Measurements from ENCODE around the gene PTH2R. TPM values are rescaled to one million over a fixed set of nuclear protein-coding genes. Genes with fewer than 3 reads are reported as not detected.

PTH2R gene
- total and polyA plus RNA-seq, 9 of the 15 experiments (the other 6 are each of a cell fraction or from before 2014, with no cell fraction given), result 2.7 to 8.8 (median 4.2) TPM

- TF ChIP-seq RERE (CRISPR knock-in tag; IDR thresholded peaks at IDR 0.05; ENCODE audit: borderline replicate concordance), result no peak
- no peak for TF ChIP-seq ZBTB2 (IDR thresholded peaks at IDR 0.05)
- TF ChIP-seq TSC22D4 (tag; IDR thresholded peaks at IDR 0.05), result no peak
- TF ChIP-seq ADNP (tag; IDR thresholded peaks at IDR 0.05), result 0 out of 2 replicates have a peak, but pooled peaks have one; percentile 54
- TF ChIP-seq MYBL2 (IDR thresholded peaks at IDR 0.05; ENCODE audit: low read depth), result no peak
- TF ChIP-seq MYBL2 (CRISPR knock-in tag; IDR thresholded peaks at IDR 0.05; ENCODE audit: borderline replicate concordance), result no peak
- no peak for TF ChIP-seq TAF1 (IDR thresholded peaks at IDR 0.05; ENCODE audit: control insufficient read depth, extremely low read depth, insufficient read depth, low read length, severe bottlenecking)
- TF ChIP-seq ZFX (CRISPR knock-in tag; IDR thresholded peaks at IDR 0.05), result no peak
- TF ChIP-seq ZHX1 (conservative IDR thresholded peaks at IDR 0.05; ENCODE audit: low read length), result no peak
- TF ChIP-seq ZNF217 (CRISPR knock-in tag; IDR thresholded peaks at IDR 0.05), result no peak
- TF ChIP-seq ZBTB7A (IDR thresholded peaks at IDR 0.05; ENCODE audit: borderline replicate concordance, control insufficient read depth, low read depth, low read length), result no peak
- TF ChIP-seq CC2D1A (IDR thresholded peaks at IDR 0.05), result no peak
- TF ChIP-seq ZNF696 (CRISPR knock-in tag; conservative IDR thresholded peaks at IDR 0.05), result no peak
Observed at GRCh38 chr2:208370881-208371633, 35.5 kb upstream of the PTH2R start (continued).
